Measurements from ENCODE around the gene IL17RC.
"Not testable (repeated sequence)": the region's sequence is repeated elsewhere in the genome, so short reads cannot be mapped to it uniquely, and the experiment has no call there.

The IL17RC gene

DNA sequence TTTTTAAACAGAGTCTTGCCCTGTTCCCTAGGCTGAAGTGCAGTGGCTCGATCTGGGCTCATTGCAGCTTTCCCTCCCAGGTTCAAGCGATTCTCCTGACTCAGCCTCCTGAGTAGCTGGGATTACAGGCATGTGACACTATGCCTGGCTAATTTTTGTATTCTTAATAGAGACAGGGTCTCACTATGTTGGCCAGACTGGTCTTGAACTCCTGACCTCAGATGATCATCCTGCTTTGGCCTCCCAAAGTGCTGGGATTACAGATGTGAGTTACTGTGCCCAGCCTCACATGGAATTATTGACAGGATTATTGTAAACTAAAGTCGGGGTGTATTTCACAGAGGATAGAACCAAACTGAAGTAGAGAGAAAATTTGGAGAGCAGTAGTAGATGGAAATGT, 21.2 kb upstream of the IL17RC start:
- DNase-seq: not testable (repeated sequence)

- DNase-seq: not testable (repeated sequence)
Measured at GRCh38 chr3:9896755-9897407, 20.0 kb upstream of the IL17RC start.

DNA sequence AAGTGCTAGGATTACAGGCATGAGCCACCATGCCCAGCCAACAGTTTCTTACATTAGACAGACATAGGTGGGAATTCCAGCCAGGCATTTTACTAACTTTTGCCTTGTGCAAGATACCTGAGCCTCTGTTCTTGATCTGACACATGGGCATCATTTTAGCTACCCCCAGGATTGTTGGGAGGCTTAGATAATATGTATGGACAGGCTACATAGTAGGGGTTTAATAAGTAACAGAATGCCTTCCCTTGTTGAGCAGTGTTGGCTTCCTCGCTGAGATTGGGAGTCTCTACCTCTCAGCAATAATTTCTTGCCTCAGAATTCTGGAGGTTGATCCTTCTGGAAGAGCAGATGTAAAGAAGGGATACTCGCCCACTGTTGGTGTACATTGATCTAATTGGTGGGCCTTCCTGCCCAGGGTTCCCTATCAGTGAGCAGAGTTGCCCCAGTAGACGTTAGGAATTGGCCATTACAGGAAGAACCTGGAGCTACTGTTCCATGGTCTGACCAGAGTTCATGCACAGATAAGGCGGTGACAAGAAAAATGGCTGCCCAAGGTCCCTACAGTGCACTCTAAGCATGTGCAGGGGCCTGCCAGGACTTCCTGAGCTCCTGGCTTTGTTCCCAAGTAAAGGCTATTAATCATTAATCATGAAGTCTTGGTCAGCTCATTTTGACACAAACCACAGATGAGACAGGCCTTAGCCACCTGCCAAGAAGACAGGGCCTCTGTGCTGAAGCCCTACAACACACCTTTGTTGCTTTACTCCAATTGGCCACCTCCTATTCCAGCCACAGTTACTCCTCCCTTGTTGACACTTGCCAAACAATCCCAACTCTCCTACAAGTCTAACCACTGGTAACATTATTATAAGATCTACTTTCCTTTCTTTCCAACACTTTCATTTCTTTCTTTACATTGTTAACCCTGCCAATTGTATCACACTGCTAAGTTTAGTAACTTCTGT, 19.2 kb upstream of the IL17RC start:
- DNase-seq: no peak

DNA sequence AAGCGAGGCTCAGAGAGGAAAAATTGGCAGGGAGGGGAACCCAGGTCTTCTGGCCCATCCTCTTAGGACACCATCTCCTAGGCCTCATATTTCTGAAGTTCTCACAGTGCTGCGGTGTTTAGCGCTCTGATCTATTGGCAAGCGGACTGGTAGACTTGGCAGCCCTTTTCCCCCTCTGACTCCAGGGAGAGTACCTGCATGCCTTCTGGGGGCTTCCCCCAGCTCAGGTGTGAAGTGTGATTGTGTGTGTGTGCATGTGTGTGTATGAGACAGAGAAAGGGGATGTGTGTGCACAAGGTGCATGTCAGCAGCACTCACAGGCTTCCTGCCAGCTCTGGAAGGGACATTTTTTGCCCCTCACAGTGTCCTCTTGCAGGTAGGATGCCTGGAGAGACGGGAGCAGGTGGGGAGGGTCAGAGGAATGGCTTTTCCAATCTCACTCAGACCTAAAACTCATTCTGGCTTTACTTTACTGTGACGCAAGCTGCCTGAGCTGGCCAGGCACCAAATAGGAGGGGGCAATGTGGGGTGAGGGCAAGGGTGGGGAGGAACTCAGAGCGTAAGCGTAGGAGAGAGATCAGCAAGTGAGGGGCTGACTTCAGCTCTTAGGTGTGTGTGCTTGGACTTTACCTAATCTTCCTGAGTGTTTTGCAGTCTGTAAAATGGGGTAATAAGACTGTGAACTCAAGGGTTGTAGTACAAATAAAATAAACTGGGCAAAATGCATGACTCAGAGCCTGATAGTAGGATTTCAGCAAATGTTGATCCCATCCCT, 18.2 kb upstream of the IL17RC start:
- DNase-seq: no peak

GRCh38 chr3:9899289-9899791, 17.6 kb upstream of the IL17RC start:
- DNase-seq: no peak

DNA sequence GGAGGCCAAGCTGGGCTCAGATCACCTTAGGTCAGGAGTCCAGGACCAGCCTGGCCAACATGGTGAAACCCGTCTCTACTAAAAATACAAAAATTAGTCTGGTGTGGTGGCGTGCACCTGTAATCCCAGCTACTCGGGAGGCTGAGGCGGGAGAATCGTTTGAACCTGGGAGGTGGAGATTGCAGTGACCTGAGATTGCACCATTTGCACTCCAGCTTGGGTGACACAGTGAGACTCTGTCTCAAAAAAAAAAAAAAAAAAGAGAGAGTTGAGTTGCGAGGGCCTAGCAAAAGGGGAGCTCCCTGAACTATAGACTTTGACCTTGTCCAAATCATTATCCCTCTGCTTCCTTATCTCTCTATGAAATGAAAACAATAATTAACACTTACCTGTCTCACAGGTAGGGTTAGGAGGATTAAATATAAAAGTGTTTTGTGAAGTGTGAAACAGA, 15.9 kb upstream of the IL17RC start:
- DNase-seq: not testable (repeated sequence)

GRCh38 chr3:9901967-9902366, 14.9 kb upstream of the IL17RC start:
- DNase-seq: no peak

DNA sequence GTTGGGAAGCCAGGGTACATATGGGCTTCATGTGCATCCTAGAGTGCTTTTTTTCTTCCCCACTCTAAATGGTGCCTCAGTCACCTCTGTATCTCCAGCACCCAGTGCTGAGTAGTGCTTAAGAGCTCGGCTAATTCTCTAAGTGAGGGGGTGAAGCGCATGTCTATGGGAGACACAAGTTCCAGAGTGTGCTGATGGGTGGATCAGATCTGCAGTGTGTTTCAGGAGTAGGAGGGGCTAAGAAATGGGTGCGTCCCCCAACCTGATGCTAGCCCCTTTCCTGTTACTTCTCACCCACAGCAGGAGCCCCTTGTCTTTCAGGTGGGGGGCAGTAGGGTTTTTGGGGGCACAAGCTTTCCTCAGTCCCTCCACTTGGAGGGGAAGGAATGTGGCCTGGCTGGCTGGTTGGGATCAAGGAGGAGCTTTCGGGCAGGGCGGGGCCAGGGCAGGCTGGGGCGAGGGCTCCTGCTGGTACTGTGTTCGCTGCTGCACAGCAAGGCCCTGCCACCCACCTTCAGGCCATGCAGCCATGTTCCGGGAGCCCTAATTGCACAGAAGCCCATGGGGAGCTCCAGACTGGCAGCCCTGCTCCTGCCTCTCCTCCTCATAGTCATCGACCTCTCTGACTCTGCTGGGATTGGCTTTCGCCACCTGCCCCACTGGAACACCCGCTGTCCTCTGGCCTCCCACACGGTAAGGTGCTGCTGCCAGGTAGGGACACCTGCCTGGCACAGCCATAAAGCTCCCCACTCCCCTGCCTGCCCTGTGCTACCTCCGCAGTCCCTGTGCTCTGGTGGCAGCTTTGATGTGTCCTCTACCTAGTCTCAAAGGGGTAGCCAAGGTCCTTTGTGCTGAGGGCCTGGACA, 14.3 kb upstream of the IL17RC start, which contains the start of gene IL17RE:
TSS of gene IL17RE (plus strand) at position 477 of the 866 bp plus-strand sequence. CDS start at position 562, 85 bp downstream.
- no peak for DNase-seq

- no peak for DNase-seq
Measured at GRCh38 chr3:9903238-9903624, 13.7 kb upstream of the IL17RC start.

- no peak for DNase-seq
Measured at GRCh38 chr3:9903904-9904303, 13.0 kb upstream of the IL17RC start.

- no peak for DNase-seq
Measured at GRCh38 chr3:9906480-9906879, 10.4 kb upstream of the IL17RC start.

DNA sequence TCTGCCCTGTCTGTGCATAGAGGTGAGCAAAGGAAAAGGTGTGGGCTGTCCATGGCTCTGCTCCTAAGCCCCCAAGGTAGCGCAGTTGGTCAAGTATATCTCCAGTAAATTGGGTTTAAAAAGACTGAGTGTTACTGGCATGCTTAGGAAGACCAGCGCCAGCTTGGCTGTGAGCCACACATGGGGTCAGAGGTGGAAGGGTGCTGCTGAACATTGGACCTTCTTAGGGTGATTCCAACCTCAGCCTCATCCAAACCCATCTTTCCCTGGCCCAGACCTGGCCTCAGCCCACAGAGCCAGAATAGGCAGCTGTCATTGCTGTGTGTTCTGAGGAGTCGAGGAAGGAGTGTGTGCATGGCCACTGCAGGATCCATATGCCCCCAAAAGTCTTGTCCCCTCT, 8.6 kb upstream of the IL17RC start:
- no peak for DNase-seq

DNA sequence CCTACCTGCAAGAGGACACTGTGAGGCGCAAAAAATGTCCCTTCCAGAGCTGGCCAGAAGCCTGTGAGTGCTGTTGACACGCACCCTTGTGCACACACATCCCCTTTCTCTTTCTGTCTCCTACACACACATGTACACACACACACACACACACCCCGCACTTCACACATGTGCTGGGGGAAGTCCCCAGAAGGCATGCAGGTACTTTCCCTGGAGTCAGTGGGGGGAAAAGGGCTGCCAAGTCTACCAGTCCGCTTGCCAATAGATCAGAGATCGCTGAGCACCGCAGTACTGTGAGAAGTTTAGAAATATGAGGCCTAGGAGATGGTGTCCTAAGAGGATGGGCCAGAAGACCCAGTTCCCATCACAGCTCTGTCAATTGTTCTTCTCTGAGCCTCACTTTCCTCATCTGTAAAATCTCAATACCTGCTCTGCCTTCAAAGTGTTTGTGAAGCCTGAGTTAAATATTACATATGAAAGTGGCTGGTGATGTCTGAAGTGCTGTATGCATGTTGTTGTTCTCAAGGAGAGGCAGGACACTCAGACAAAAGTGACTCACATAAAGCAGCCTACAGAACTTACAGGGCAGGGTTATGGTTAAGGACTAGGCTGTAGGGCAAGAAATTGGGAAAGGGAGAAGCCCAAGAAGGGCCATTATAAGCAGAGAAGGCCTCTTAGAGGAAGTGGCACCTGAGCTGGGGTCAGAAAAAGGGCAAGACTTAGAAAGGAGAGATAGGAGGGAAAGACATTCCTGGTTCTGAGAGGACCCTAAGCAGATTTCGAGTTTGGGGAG, 7.5 kb upstream of the IL17RC start:
- no peak for DNase-seq

DNA sequence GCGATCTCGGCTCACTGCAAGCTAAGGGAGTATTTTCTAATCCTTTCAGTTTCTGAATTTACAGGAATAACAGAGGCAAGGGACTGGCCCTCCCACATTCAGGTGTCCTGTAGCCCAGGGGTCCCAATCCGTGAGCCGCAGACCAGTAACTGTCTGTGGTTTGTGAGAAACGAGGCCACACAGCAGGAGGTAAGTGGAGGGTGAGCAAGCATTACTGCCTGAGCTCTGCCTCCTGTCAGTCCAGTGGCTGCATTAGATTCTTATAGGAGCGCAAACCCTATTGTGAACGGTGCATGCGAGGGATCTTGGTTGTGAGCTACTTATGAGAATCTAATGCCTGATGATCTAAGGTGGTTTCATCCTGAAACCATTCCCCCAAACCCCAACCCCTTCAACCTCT, 5.0 kb upstream of the IL17RC start:
- DNase-seq: no peak

GRCh38 chr3:9912294-9912935, 4.5 kb upstream of the IL17RC start:
- no peak for DNase-seq

DNA sequence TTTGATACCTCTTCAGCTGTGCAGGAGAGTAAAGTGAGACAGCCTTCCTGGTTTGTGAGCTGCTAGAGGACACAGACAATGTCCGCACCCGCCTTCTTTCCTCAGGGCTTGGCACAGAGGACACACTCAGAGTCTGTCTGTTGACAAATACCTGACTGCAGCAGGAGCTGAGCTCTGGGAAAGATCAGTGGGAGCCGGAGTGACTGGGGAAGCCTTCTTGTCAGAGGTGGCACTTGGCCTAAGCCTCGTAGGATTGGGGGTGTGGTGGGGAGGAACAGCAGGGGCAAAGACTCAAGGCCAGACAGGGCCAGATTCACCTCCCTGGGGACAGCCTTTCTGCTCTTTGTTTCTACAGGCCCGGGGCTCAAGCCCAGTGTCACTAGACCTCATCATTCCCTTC, 3.3 kb upstream of the IL17RC start:
- DNase-seq: no peak

DNA sequence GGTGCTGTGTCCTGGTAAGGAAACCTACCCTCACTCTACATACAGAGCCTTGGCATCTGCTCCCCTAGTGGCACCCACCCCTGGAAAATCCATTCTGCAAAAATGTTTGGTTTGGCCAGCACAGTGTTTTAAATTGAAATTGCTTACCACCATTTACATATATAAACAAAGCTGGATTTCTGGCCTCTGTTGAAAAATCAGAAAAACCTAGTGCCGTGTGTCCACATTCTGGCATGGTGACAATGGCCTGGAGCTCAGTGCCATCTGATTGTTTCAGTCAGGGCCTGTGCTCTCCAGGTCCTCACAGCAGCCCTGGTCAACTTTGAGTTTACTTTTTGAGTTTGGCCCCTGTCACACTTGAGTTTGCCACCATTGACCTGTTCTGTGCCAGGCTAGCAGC, 2.9 kb upstream of the IL17RC start:
- no peak for DNase-seq

- no peak for DNase-seq
Measured at GRCh38 chr3:9914559-9915253, 2.2 kb upstream of the IL17RC start.

GRCh38 chr3:9915254-9916141, 1.4 kb upstream of the IL17RC start:
- DNase-seq: peak; percentile 27

Data from NCI-H526 treated with DMSO at 0.1 percent for 48 hours (cell line).